ENCODE measurements around the gene SLC6A11.

GRCh38 chr3:10833855-10834414 lies 17.9 kb downstream of the SLC6A11 start:
- TF ChIP-seq ZNF879 (CRISPR knock-in tag; IDR thresholded peaks at IDR 0.05), result no peak
- no peak for TF ChIP-seq TFAP4 (IDR thresholded peaks at IDR 0.05; ENCODE audit: borderline replicate concordance, low read depth)
- TF ChIP-seq MXI1 (IDR thresholded peaks at IDR 0.05; ENCODE audit: borderline replicate concordance, low read depth, low read length), result no peak
- TF ChIP-seq MTERF4 (CRISPR knock-in tag; IDR thresholded peaks at IDR 0.05), result no peak
- TF ChIP-seq ZSCAN29 (CRISPR knock-in tag; conservative IDR thresholded peaks at IDR 0.05), result no peak
- no peak for TF ChIP-seq POLR2A (IDR thresholded peaks at IDR 0.05; ENCODE audit: insufficient read depth in 1 of 2, low read depth in 2 of 2, low read length in 2 of 2)
- TF ChIP-seq CTCF (CRISPR knock-in tag; IDR thresholded peaks at IDR 0.05), result no peak
- no peak for TF ChIP-seq SMC3 (IDR thresholded peaks at IDR 0.05; ENCODE audit: low read length)

All from HepG2 (cell line).